GM19099 (cell line): ENCODE data around the gene CREBL2.

Source experiments
- POLR2A ChIP-seq: IDR thresholded peaks from 3 replicates; pipeline ENCODE4 v1.6.1; 2011; ENCODE audit warnings: low read depth; ENCODE audit not compliant: insufficient read length; ENCODE audit errors: extremely low read depth

CREBL2 gene

GRCh38 chr12:12660201-12660600 is 48.5 kb downstream of the CREBL2 start:
- TF ChIP-seq POLR2A: no peak

GRCh38 chr12:12661086-12661856 is 49.6 kb downstream of the CREBL2 start:
- no peak for TF ChIP-seq POLR2A

- TF ChIP-seq POLR2A: no peak
These were observed 52.1 kb downstream of the CREBL2 start for GRCh38 chr12:12663644-12664294.

- no peak for TF ChIP-seq POLR2A
These were observed 53.5 kb downstream of the CREBL2 start for GRCh38 chr12:12665194-12665593.

GRCh38 chr12:12668005-12668404 is 56.3 kb downstream of the CREBL2 start:
- no peak for TF ChIP-seq POLR2A

GRCh38 chr12:12669020-12669419 is 57.3 kb downstream of the CREBL2 start:
- TF ChIP-seq POLR2A: no peak

GRCh38 chr12:12671850-12672660 is 60.4 kb downstream of the CREBL2 start:
- no peak for TF ChIP-seq POLR2A

GRCh38 chr12:12673296-12673695 is 61.6 kb downstream of the CREBL2 start:
- no peak for TF ChIP-seq POLR2A

GRCh38 chr12:12676605-12677004 is 64.9 kb downstream of the CREBL2 start:
- no peak for TF ChIP-seq POLR2A

- TF ChIP-seq POLR2A: no peak
These were observed 69.5 kb downstream of the CREBL2 start for GRCh38 chr12:12681061-12681765.

- TF ChIP-seq POLR2A: no peak
These were observed 70.6 kb downstream of the CREBL2 start for GRCh38 chr12:12682284-12682683.

- no peak for TF ChIP-seq POLR2A
These were observed 71.5 kb downstream of the CREBL2 start for GRCh38 chr12:12683136-12683697.

- TF ChIP-seq POLR2A: no peak
These were observed 72.0 kb downstream of the CREBL2 start for GRCh38 chr12:12683725-12684124.

GRCh38 chr12:12684375-12685106 is 72.9 kb downstream of the CREBL2 start:
- TF ChIP-seq POLR2A: no peak
